Measurements from ENCODE around the gene RBM6. TPM values are rescaled to one million over a fixed set of nuclear protein-coding genes. Genes with fewer than 3 reads are reported as not detected.

The RBM6 gene
- total and polyA plus RNA-seq, 9 of the 15 experiments (the other 6 are each of a cell fraction or from before 2014, with no cell fraction given): 19.9 to 82.2 (median 57.8) TPM

DNA sequence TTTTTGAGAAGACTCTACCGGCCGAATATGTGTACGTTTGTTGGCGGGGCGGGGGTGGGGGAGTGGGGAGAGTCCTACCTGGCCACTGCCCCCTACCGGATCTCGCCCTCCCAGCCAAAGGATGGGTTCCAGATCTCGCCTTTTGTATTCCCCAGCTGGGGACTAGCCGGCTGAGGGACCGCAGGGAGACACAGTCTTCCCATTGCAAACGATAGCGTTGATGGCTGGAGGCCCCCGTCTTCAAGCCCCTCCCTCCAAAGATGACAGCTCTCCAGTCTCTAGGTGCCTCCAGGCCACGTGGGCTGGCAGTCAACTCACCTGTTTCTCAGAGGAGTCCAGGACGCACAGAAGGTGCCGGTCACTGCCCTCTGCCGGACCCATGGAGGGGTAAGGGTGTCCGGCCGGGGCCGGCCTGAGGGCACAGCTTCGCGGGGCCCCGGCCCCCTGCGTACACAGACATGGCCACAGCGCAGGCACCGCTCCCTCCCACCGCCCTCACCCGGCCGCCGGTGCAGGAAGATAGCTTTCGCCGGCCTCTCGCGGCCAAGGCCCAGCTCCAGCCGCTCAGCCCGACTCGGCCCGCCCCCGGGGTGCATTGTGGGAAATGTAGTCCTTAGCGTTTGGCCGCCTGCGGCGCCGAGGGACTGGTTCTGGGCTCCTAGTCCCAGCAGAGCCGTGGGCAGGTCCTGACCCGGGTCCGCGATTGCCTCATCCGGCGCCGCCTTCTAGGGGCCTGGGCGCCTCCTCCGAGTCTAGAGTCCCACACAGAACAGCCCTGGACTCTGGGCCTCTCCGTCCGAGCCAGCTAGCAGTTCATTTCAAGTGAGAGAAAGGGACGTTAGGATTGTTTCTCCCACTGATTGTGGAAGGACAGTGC is 10.4 kb upstream of the RBM6 start, which contains the start of gene MON1A (continued):
- TF ChIP-seq, protein P1, sequence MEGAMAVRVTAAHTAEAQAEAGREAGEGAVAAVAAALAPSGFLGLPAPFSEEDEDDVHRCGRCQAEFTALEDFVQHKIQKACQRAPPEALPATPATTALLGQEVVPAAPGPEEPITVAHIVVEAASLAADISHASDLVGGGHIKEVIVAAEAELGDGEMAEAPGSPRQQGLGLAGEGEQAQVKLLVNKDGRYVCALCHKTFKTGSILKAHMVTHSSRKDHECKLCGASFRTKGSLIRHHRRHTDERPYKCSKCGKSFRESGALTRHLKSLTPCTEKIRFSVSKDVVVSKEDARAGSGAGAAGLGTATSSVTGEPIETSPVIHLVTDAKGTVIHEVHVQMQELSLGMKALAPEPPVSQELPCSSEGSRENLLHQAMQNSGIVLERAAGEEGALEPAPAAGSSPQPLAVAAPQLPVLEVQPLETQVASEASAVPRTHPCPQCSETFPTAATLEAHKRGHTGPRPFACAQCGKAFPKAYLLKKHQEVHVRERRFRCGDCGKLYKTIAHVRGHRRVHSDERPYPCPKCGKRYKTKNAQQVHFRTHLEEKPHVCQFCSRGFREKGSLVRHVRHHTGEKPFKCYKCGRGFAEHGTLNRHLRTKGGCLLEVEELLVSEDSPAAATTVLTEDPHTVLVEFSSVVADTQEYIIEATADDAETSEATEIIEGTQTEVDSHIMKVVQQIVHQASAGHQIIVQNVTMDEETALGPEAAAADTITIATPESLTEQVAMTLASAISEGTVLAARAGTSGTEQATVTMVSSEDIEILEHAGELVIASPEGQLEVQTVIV (CRISPR knock-in tag; IDR thresholded peaks at IDR 0.05; ENCODE audit: borderline replicate concordance): no peak
- TF ChIP-seq ZNF174 (CRISPR knock-in tag; IDR thresholded peaks at IDR 0.05) (no peak), NELFE (IDR thresholded peaks at IDR 0.05; ENCODE audit: insufficient read depth, insufficient read length) (no peak), TCF7L2 (IDR thresholded peaks at IDR 0.05; ENCODE audit: low read depth, low read length) (no peak), HDAC8 (tag; IDR thresholded peaks at IDR 0.05) (no peak), CTCFL (IDR thresholded peaks at IDR 0.05; ENCODE audit: borderline replicate concordance, insufficient read depth, low read depth, low read length, poor library complexity, severe bottlenecking) (peak; percentile 77), MCM5 (IDR thresholded peaks at IDR 0.05; ENCODE audit: low read depth) (no peak), ZSCAN29 (IDR thresholded peaks at IDR 0.05) (no peak), PRDM10 (IDR thresholded peaks at IDR 0.05; ENCODE audit: partially characterized antibody) (no peak), MEF2A (IDR thresholded peaks at IDR 0.05; ENCODE audit: control insufficient read depth, low read depth, low read length) (no peak), CBFA2T2 (conservative IDR thresholded peaks at IDR 0.05) (no peak)
